HepG2 (cell line): ENCODE data around the gene CMA1.
"Not testable (repeated sequence)": the region's sequence is repeated elsewhere in the genome, so short reads cannot be mapped to it uniquely, and the experiment has no call there.

ENCODE experiments used
- ARHGAP35 ChIP-seq: sonication (generic); formaldehyde crosslinking; IDR thresholded peaks from 2 replicates; pipeline ENCODE4 v1.9.0; 2022; ENCODE audit warnings: mild to moderate bottlenecking, inconsistent platforms, moderate library complexity, missing genetic modification reagents, borderline replicate concordance
- CTCF ChIP-seq: sonication (generic); formaldehyde crosslinking; IDR thresholded peaks from 2 replicates; pipeline ENCODE4 v1.5.0; 2020; ENCODE audit warnings: mild to moderate bottlenecking, missing genetic modification reagents, moderate library complexity
- EP300 ChIP-seq, 3 experiments: sonication (generic) in 1 of 3; formaldehyde crosslinking in 1 of 3; IDR thresholded peaks; 2 replicates each; pipeline versions ENCODE4 v1.5.1 to v1.6.1; 2011 to 2020; ENCODE audit warnings: low read depth in 2 of 3, low read length in 2 of 3, borderline replicate concordance in 1 of 3, improper control_type of control experiment in 1 of 3, mild to moderate bottlenecking in 1 of 3, missing genetic modification reagents in 1 of 3, moderate library complexity in 1 of 3
- HDAC6 ChIP-seq: fragments of 200-600 bp; sonication (generic); IDR thresholded peaks from 2 replicates; pipeline ENCODE4 v1.7.0; 2017; ENCODE audit warnings: mild to moderate bottlenecking, antibody characterized with exemption, low read length, low read depth
- KDM5A ChIP-seq: fragments of 200-600 bp; sonication (generic); IDR thresholded peaks from 2 replicates; pipeline ENCODE4 v1.7.0; 2018; ENCODE audit warnings: antibody characterized with exemption, mild to moderate bottlenecking, low read length, borderline replicate concordance
- MED1 ChIP-seq: sonication (generic); formaldehyde crosslinking; IDR thresholded peaks from 2 replicates; pipeline ENCODE4 v1.4.0; 2020; ENCODE audit warnings: missing genetic modification reagents
- MXI1 ChIP-seq: IDR thresholded peaks from 3 replicates; pipeline ENCODE4 v1.6.1; 2012; ENCODE audit warnings: low read depth, low read length, inconsistent platforms, borderline replicate concordance
- NCOR1 ChIP-seq: fragments of 200-600 bp; sonication (generic); IDR thresholded peaks from 2 replicates; pipeline ENCODE4 v1.7.0; 2017; ENCODE audit warnings: antibody characterized with exemption, low read length, borderline replicate concordance
- ZNF431 ChIP-seq: sonication (generic); formaldehyde crosslinking; IDR thresholded peaks from 2 replicates; pipeline ENCODE4 v1.9.0; 2022; ENCODE audit warnings: missing genetic modification reagents, low read depth, mild to moderate bottlenecking, borderline replicate concordance
- ZNF484 ChIP-seq: sonication (generic); formaldehyde crosslinking; IDR thresholded peaks from 2 replicates; pipeline ENCODE4 v1.5.1; 2020; ENCODE audit warnings: mild to moderate bottlenecking, low read depth, missing genetic modification reagents, borderline replicate concordance
- ZNF563 ChIP-seq: sonication (generic); formaldehyde crosslinking; IDR thresholded peaks from 2 replicates; pipeline ENCODE4 v1.8.0; 2022; ENCODE audit warnings: mild to moderate bottlenecking, moderate library complexity, missing genetic modification reagents

GRCh38 chr14:24482699-24483303, 25.3 kb downstream of the CMA1 start:
- TF ChIP-seq MXI1; MED1 (CRISPR knock-in tag); ZNF563 (CRISPR knock-in tag); ARHGAP35 (CRISPR knock-in tag); ZNF484 (CRISPR knock-in tag); HDAC6; NCOR1; CTCF (CRISPR knock-in tag); EP300 (IDR thresholded peaks at IDR 0.05; ENCODE audit: low read depth in 2 of 2, low read length in 2 of 2); EP300 (CRISPR knock-in tag; IDR thresholded peaks at IDR 0.05; ENCODE audit: borderline replicate concordance); KDM5A; ZNF431 (CRISPR knock-in tag): not testable (repeated sequence)
